ENCODE results near the gene ENTPD1. TPM values are rescaled to one million over a fixed set of nuclear protein-coding genes. Genes with fewer than 3 reads are reported as not detected.

The ENTPD1 gene
- total RNA-seq, 1 donor from 2014 or later = 1.5 TPM

DNA sequence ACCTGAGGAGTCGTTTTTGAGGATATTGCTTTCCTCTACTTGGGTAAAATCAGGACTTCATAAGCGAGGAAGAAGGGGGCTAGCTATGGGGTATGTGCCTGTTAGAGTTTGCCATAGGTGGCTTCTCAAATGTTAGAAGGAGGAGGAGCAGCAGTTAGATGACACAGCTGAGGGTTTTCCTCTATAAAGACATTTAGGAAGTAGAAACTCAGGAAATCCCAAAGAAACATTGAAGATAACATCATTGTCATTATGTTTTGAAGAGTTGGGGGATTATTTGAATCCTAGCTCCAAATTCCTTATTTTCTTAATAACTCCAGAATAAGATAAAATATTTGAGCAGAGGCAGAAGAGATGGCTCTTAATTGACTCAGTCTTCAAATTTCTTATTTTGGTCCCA is 92.9 kb downstream of the ENTPD1 start:
- Mint-ChIP-seq H3K9me3 (ENCODE audit: unreplicated experiment) (no peaks in the 10 kb centered on the region), H3K27ac (ENCODE audit: unreplicated experiment) (no peak overlapping the region), H3K4me3 (ENCODE audit: unreplicated experiment) (no peak overlapping the region), H3K36me3 (ENCODE audit: unreplicated experiment) (no peaks in the 10 kb centered on the region), H3K27me3 (ENCODE audit: unreplicated experiment) (peaks cover 5% of the 10 kb centered on the region), H3K4me1 (ENCODE audit: unreplicated experiment) (no peaks in the 10 kb centered on the region)
- TF ChIP-seq, protein P1, sequence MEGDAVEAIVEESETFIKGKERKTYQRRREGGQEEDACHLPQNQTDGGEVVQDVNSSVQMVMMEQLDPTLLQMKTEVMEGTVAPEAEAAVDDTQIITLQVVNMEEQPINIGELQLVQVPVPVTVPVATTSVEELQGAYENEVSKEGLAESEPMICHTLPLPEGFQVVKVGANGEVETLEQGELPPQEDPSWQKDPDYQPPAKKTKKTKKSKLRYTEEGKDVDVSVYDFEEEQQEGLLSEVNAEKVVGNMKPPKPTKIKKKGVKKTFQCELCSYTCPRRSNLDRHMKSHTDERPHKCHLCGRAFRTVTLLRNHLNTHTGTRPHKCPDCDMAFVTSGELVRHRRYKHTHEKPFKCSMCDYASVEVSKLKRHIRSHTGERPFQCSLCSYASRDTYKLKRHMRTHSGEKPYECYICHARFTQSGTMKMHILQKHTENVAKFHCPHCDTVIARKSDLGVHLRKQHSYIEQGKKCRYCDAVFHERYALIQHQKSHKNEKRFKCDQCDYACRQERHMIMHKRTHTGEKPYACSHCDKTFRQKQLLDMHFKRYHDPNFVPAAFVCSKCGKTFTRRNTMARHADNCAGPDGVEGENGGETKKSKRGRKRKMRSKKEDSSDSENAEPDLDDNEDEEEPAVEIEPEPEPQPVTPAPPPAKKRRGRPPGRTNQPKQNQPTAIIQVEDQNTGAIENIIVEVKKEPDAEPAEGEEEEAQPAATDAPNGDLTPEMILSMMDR (IDR thresholded peaks at IDR 0.05) = no peak
- DNase-seq (ENCODE audit: extremely low spot score, unreplicated experiment) = no peak

DNA sequence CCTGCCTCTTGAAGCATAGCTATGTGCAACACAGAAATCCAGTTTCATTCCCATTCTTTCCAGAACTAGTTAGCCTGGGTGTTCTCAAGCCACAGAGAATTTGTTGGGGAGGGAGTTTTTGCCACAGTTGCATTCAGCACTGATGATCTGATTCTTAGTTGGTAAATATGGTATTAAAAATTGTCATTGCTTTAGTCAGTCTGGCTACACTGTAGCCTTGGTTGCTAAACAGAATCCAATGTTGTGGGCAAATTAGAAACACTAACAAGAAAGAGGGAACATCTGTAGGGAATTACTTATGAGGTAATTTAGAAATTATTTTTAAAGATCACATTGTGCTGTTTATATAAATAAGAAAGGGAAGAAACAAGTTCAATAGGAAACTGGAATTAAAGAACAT is 94.8 kb downstream of the ENTPD1 start:
- no peak for DNase-seq (ENCODE audit: extremely low spot score, unreplicated experiment)
- peaks cover 1% of the 10 kb centered on the region for H3K9me3 Mint-ChIP-seq (ENCODE audit: unreplicated experiment)
- H3K36me3 Mint-ChIP-seq (ENCODE audit: unreplicated experiment) = no peaks in the 10 kb centered on the region
- no peak overlapping the region for H3K27ac Mint-ChIP-seq (ENCODE audit: unreplicated experiment)
- peaks cover 9% of the 10 kb centered on the region for H3K27me3 Mint-ChIP-seq (ENCODE audit: unreplicated experiment)
- TF ChIP-seq, protein P1 (IDR thresholded peaks at IDR 0.05) = no peak
- H3K4me3 Mint-ChIP-seq (ENCODE audit: unreplicated experiment) = no peak overlapping the region
- no peaks in the 10 kb centered on the region for H3K4me1 Mint-ChIP-seq (ENCODE audit: unreplicated experiment)

DNA sequence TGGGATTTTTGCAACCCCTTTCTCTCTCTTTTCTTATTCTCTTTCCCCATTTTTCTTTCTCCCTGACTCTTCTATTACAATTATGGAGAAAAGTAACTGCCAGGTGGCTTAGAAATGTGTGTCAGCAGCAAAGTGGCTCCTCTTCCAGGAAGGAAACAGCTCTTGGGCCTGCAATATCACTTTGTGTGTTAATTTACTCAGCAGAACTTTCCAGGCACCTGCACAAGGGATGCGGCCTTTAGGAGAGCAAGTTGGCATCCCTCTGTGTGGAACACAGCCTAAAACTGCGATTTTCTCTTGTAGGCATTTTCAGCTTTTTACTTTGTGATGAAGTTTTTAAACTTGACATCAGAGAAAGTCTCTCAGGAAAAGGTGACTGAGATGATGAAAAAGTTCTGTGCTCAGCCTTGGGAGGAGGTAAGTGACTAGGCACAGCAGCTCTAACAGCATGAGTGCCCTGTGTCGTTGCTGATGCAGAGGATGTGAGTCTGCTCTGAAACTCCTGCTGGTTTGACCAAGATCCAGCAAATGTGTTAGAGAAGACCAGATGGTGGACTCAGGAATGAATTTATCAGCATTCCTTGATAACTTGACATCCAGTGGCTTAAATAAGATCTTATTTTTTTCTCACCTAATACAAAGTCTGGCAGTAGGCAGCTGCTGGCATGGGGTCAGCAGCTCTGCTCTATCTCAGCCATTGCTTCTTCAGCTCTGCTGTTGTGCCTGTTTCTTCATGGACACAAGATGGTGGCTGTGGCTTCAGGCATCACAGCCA is 104.4 kb downstream of the ENTPD1 start:
- DNase-seq (ENCODE audit: extremely low spot score, unreplicated experiment) = no peak
- no peaks in the 10 kb centered on the region for H3K27me3 Mint-ChIP-seq (ENCODE audit: unreplicated experiment)

DNA sequence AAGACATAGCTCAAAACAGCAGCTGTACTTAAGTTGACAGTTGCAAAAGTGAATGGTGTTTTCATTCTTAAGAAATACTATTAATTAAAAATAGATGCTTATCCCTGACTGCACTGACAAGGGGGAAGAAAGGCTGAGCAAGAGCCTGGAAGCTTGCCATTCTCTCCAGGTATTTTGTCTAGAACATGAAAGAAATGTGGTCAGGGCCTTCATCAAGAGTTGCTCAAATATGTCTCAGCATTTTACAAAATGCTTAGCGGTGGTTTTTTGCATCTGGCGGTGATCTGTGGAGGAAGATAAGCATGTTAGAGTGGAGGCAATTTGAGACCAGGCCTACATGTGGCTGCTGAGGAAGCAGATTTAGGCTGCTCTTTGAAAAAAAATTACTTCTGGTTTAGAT is 105.4 kb downstream of the ENTPD1 start:
- TF ChIP-seq, protein P1 (IDR thresholded peaks at IDR 0.05) = no peak
- no peaks in the 10 kb centered on the region for H3K36me3 Mint-ChIP-seq (ENCODE audit: unreplicated experiment)
- no peaks in the 10 kb centered on the region for H3K4me1 Mint-ChIP-seq (ENCODE audit: unreplicated experiment)
- H3K27me3 Mint-ChIP-seq (ENCODE audit: unreplicated experiment) = no peaks in the 10 kb centered on the region
- H3K4me3 Mint-ChIP-seq (ENCODE audit: unreplicated experiment) = no peak overlapping the region
- no peak overlapping the region for H3K27ac Mint-ChIP-seq (ENCODE audit: unreplicated experiment)
- no peaks in the 10 kb centered on the region for H3K9me3 Mint-ChIP-seq (ENCODE audit: unreplicated experiment)
- no peak for DNase-seq (ENCODE audit: extremely low spot score, unreplicated experiment)

More for the DNA sequence above, 104.4 kb downstream of the ENTPD1 start:
- H3K9me3 Mint-ChIP-seq (ENCODE audit: unreplicated experiment) = peaks cover 6% of the 10 kb centered on the region
- H3K4me1 Mint-ChIP-seq (ENCODE audit: unreplicated experiment) = no peaks in the 10 kb centered on the region
- H3K27ac Mint-ChIP-seq (ENCODE audit: unreplicated experiment) = no peak overlapping the region
- TF ChIP-seq, protein P1 (IDR thresholded peaks at IDR 0.05) = no peak
- no peak overlapping the region for H3K4me3 Mint-ChIP-seq (ENCODE audit: unreplicated experiment)
- H3K36me3 Mint-ChIP-seq (ENCODE audit: unreplicated experiment) = no peaks in the 10 kb centered on the region

DNA sequence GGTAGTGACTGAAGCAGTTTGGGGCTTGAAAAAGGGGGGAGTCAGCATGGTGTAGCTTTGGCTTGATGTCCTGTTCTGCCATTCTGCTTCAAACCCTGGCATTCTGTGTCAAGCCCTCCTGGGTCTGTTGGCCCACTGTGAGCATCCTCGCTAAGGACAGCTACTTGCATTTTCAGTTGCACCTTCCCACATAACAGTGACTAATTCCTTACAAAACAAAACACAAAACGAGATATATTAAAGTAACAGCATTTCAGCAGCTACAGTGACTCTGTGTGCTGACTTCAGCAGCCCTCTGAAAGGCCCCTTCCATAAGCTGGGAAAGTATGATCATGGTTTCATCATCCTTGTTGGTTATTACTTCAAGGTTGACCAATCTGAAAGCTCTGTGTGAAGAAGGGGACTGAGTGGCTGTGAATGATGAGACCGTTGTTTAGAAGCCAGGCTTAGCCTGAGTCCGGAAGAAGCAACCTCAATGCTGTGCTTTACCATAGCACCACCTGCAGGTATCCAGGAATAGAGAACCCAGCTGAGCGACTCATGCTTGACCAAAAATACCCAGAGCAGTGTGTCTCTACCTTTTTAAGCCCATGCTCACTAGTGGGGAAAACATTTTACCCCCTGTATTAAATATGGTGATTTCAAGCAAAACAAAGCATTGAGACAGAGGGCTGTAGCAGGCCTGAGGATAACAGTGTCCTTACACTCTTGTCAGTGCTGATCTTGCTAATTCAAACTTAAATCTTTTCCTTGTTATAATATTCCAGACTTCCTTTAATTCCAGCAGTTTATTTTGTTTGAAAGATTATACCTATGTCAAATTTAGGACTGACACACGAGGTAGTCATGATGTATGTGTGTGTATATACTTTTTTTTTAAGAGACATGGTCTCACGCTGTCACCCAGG is 109.2 kb downstream of the ENTPD1 start:
- H3K9me3 Mint-ChIP-seq (ENCODE audit: unreplicated experiment) = no peaks in the 10 kb centered on the region
- no peak overlapping the region for H3K4me3 Mint-ChIP-seq (ENCODE audit: unreplicated experiment)
- TF ChIP-seq, protein P1 (IDR thresholded peaks at IDR 0.05) = peak; percentile 75
- no peak for DNase-seq (ENCODE audit: extremely low spot score, unreplicated experiment)
- peak overlapping the region; percentile 5 for H3K27ac Mint-ChIP-seq (ENCODE audit: unreplicated experiment)
- H3K27me3 Mint-ChIP-seq (ENCODE audit: unreplicated experiment) = no peaks in the 10 kb centered on the region
- no peaks in the 10 kb centered on the region for H3K4me1 Mint-ChIP-seq (ENCODE audit: unreplicated experiment)
- H3K36me3 Mint-ChIP-seq (ENCODE audit: unreplicated experiment) = no peaks in the 10 kb centered on the region

Measured in osteocyte (in vitro differentiated cells).